ENCODE results near the gene CCNDBP1. TPM values are rescaled to one million over a fixed set of nuclear protein-coding genes. Genes with fewer than 3 reads are reported as not detected.

Gene CCNDBP1
- total and polyA plus RNA-seq, 10 donors, result 54.6 to 99.2 (median 68.4) TPM

- H3K27me3 ChIP-seq (replicated peaks in 1 of 7), result peaks cover 0 to 21% (median 0%) of the 10 kb centered on the region in 7 donors
- DNase-seq, result no peak
- no peak overlapping the region for H3K27ac ChIP-seq
- H3K4me1 ChIP-seq, result peaks cover 0 to 23% (median 6%) of the 10 kb centered on the region in 6 donors
- 83 to 100% (median 89%) methylated on average over 1 of the region's 1 CpG for WGBS, 5 donors
- TF ChIP-seq POLR2AphosphoS5 (IDR thresholded peaks at IDR 0.05), result no peak
- TF ChIP-seq POLR2A (IDR thresholded peaks at IDR 0.05), result no peak
- no peak for TF ChIP-seq CTCF (IDR thresholded peaks at IDR 0.05 in 8 of 11, conservative IDR thresholded peaks at IDR 0.05 in 3 of 11)
- no peaks in the 10 kb centered on the region for H3K9me3 ChIP-seq
- H3K4me3 ChIP-seq, result no peak overlapping the region
- intact Hi-C loops (cut with DNase I; ENCODE audit: low total_unique reads), result no loop called here
- no peaks in the 10 kb centered on the region for H3K36me3 ChIP-seq
These were observed 55.9 kb downstream of the CCNDBP1 start for GRCh38 chr15:43241100-43241499.

GRCh38 chr15:43242616-43243015, 57.4 kb downstream of the CCNDBP1 start:
- H3K27ac ChIP-seq, result no peak overlapping the region
- H3K9me3 ChIP-seq, result no peaks in the 10 kb centered on the region
- WGBS, 5 donors, result 87 to 93% (median 90%) methylated on average over 5 of the region's 5 CpGs
- TF ChIP-seq POLR2A (IDR thresholded peaks at IDR 0.05), result no peak
- TF ChIP-seq POLR2AphosphoS5 (IDR thresholded peaks at IDR 0.05), result no peak
- TF ChIP-seq CTCF (IDR thresholded peaks at IDR 0.05 in 8 of 11, conservative IDR thresholded peaks at IDR 0.05 in 3 of 11), result no peak
- DNase-seq, result no peak
- intact Hi-C loops (cut with DNase I; ENCODE audit: low total_unique reads), result no loop called here
- H3K4me1 ChIP-seq, result peaks cover 0 to 23% (median 6%) of the 10 kb centered on the region in 6 donors
- no peak overlapping the region for H3K4me3 ChIP-seq
- H3K36me3 ChIP-seq, result no peaks in the 10 kb centered on the region
- peaks cover 0 to 20% (median 0%) of the 10 kb centered on the region in 7 donors for H3K27me3 ChIP-seq (replicated peaks in 1 of 7)

- intact Hi-C loops (cut with DNase I; ENCODE audit: low total_unique reads), result no loop called here
- Histone ChIP-seq H3K4me1 (peaks cover 0 to 20% (median 6%) of the 10 kb centered on the region in 6 donors), H3K27me3 (replicated peaks in 1 of 7) (peaks cover 0 to 15% (median 0%) of the 10 kb centered on the region in 7 donors)
These were observed 57.9 kb downstream of the CCNDBP1 start for GRCh38 chr15:43243020-43243645.

More at GRCh38 chr15:43243020-43243645, 57.9 kb downstream of the CCNDBP1 start:
- Histone ChIP-seq H3K36me3 (no peaks in the 10 kb centered on the region), H3K4me3 (no peak overlapping the region), H3K9me3 (no peaks in the 10 kb centered on the region), H3K27ac (no peak overlapping the region)
- 92 to 100% (median 97%) methylated on average over 2 of the region's 2 CpGs for WGBS, 5 donors
- no peak for DNase-seq
- TF ChIP-seq POLR2AphosphoS5 (IDR thresholded peaks at IDR 0.05), result no peak
- TF ChIP-seq CTCF (IDR thresholded peaks at IDR 0.05 in 8 of 11, conservative IDR thresholded peaks at IDR 0.05 in 3 of 11), result no peak
- no peak for TF ChIP-seq POLR2A (IDR thresholded peaks at IDR 0.05)
